GM19438 (cell line): ENCODE data around the gene EIF3A.
A peak's percentile ranks its signal among the peaks of the same experiment; 100 is the strongest.

Experiments used
- ATAC-seq: cut with Tn5 transposase; IDR thresholded peaks from one replicate; pipeline ENCODE4 v1.9.1; 2021; ENCODE audit warnings: low read depth; ENCODE audit not compliant: unreplicated experiment

EIF3A gene

DNA sequence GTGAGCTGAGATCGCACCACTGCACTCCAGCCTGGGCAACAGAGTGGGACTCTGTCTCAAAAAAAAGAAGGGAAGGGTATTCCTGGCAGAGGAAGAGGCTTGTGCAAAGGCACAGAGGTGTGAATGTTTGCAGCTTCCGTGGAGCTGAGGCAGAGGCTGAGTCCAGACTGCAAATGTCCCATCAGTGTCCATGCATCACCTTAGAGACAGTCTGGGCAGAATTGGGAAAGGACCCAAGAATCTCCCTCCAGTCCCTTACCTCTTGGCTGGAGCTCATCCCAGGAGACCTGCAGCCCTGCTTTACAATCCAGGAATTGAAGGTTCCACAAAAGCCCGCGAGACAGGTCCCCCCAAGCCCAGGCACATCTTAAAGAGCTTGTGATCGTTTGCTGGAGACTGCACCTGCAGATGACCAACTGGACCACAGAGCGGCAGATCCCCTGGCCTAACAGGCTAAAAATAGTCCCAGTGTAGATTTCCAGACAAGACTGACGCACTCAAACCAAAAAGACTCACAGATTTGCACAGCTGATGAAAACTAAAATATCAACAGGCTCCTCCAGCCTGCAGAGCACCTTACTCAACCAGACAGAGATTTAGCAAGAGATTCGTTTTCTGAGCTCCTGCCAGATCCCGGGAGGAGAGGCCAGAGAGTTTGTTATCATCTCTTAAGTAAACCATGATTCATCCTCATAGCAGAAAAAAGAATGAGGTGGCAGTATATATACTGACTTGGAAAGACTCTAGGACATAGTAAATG, 74.0 kb downstream of the EIF3A start:
- ATAC-seq, result no peak

DNA sequence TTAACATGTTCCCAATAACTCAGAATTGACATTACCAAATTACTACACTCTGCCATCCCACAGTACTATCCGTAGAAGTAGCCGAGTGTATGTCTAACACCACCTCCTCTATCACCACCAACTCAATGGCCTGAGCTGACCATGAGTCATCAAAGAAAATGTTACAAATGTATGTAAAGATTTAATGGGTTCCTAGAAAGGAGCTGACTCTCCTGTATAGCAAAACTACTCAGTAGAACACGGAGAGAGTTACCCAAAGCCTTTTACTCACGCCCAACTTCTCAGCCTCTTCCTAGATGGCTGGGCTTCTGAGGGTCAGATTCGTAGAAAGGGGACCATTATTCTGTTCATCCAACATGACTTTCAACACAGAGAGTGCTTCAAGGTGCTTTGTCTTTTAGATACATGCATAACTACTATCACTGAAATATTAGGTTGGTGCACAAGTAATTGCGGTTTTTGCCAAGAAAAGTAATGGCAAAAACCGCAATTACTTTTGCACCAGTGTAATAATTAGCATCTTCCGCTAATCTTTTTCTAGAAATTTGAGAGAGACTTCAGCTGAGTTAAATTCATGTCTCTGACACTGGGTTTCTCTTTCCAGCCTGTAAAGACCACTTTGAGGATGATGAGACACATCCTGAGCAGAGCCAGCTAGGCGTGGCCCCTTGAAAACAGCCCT, 75.1 kb downstream of the EIF3A start:
- no peak for ATAC-seq

DNA sequence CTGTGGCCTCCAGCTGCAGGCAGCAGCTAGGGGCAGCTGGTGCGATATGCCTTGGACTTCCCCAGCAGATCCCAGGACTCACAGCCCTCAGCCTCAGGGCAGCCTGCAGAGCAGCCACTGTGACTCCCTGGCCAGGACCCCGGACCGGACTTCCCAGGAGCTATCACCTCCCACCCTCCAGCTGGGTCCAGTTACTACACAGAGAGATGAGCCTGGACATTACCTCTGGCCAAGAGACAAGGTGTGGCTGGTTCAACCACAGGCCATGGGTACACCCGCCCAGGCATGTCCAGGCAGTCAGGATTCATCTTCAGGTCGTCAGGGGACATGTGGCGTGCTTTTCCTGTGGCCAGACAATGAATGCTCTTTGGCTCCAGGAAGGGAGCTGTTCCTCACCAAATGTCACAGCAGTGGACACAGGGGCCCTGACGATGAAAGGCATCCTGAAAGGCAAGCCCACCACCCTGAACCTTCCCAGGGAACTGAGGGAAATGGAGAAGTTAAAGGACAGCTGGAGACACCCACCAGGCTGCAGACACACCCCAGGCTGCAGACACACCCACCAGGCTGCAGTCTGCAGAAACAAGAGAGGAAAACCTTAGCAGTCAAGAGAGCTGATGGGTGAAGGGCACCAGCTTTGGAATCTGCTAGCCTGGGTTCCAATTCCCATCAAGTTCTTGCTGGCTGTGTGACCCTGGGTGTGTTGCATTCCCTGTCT, 76.9 kb downstream of the EIF3A start:
- ATAC-seq, result no peak

DNA sequence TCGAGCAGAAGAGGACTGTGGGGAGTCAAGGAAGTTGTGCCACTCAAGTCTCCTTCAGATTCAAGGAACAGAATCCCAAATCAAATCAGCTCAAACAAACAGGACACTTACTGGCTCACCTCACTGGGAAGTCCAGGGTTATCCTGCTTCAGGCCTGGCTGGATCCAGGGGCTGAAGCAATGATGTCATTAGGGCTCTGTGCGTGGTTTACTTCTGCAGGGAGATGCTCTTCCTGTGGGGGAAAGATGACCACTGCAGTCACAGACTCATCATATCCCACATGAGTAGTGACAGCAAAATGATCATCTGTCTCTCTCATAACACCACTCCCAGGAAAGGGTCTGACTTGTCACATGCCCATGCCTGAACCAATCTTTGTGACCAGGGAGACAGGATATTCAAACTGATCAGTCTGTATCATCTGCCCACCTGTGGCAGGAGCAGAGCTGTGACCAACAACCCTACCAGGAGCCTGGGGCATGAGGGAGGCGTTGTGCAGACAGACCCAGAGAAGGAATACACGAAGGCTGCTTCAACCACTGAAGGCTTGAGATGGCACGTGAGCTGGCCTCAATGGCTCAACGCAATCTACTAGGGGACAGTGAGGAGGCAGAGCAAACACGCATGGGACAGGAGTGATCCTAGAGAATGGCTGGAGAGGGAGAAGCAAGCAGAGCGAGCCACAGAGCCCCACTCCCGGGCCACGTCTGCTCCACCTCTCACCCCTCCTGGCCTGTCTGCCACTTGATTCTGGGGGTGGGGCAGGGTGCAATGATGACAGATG, 78.7 kb downstream of the EIF3A start:
- ATAC-seq, result no peak

DNA sequence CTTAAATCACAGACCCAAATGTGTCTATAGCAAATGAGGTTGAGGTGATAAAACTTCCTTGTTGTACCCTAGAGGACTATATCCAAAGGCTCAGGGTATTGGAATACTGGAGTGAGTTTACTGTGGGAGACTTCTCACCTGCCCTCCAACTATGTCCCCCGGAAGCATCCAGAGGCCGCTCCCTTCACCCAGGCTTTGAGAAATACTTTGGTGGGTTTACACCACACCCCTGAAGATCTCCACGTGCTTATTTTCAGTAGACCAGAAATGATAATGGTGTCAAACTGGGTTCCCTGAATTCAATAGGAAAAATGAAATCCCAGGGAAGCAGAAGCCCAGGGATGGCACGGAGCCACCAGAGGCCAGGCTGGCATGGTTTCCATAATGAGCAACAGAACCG, 82.4 kb downstream of the EIF3A start:
- no peak for ATAC-seq

DNA sequence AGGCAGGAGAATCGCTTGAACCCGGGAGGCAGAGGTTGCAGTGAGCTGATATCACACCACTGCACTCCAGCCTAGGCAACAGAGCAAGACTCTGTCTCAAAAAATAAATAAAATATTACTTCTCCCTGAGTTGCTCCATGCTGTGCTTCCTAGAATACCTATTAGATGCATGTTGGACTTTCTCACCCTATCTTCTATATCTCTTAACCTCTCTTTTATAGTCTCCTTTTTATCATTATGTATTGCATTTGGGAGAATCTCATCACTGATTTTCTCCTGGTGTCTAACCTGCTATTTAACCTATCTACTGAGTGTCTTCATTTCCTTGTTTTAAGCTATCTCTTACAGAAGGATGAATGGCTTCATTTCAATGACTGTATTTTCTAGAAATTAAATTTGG, 83.2 kb downstream of the EIF3A start:
- ATAC-seq, result no peak

DNA sequence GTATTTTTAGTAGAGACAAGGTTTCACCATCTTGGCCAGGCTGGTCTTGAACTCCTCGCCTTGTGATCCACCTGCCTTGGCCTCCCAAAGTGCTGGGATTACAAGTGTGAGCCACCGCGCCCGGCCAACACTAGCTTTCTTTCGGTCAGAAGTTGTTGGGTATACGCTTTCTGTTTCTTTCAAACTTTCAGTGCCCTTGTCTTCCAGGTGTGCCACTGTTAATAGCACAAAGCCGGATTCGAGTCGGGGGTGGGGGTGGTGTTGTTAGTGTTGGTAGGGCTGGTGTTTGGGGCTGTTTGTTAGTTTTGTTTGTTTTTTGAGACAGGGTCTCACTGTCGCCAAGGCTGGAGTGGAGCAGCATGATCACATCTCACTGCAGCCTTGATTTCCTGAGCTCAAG, 84.9 kb downstream of the EIF3A start:
- ATAC-seq, result no peak

DNA sequence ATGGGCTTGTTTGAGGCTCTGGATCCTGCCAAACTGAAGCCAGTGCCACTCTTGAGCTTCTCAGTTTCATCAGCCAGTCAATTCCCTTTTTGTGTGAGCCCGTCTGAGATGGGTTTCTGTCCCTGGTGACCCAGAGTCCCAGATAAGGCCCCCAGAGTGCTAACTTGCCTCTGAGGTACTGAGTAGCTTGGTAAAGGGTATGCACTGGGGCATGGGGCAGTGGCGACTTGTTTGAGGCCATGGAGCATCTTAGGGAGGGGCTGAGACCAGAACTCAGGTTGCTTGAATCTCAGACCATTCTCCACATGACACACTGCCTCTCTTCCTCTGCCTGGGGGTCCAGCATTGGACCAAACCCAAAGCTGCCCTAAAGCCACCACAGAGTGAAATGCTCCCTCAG, 86.3 kb downstream of the EIF3A start:
- ATAC-seq, result no peak

DNA sequence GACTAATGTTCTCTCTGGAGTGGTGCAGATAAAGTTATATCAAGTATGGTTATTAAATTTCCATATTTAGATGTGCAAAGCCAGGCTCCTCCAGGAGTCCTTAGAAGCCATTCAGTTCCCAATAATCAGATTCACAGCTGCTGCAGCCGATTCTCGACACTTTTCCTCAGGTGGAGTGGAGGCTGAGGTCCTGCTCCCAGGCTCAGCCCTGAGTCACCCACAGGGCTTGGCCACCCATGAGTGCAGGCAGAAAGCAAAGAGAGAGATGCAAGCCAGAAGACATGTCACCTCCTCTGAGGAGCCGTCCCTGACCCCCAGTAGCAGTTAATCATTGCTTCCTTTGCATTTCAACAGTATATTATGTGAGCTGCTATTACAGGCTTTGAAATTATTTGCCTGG, 87.4 kb downstream of the EIF3A start:
- ATAC-seq, result no peak

DNA sequence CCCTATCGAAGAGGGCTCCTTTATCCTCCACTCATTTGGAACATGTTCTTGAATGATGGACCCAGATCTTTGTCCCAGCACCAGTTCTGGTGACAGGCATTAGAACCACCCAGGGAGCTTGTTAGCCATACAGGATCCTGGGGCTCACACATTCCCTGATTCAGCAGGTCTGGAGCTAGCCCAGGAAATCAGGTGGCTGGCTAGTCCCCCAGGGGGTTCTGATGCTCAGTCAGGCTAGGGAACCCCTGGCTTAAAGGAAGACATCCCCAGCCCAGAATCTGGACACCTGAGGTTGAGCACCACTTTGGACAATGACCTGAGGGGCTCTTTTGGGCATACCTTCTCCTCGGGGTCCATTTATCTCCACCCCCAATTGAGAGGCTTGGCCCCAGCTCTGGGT, 88.1 kb downstream of the EIF3A start:
- no peak for ATAC-seq

DNA sequence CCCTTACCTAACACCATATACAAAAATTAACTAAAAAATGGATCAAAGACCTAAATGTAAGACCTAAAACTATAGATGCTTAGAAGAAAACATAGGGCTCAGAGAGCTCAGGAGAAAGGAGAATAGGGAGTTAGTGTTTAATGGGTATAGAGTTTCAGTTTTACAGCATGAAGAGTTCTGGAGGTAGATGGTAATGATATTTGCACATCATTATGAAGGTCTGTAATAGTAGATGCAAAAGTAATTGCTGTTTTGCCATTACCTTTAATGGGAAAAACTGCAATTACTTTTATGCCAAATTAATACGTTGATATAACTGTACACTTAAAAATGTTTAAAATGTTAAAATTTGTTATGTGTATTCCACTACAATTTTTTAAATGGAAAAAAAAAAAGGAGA, 90.3 kb downstream of the EIF3A start:
- no peak for ATAC-seq

DNA sequence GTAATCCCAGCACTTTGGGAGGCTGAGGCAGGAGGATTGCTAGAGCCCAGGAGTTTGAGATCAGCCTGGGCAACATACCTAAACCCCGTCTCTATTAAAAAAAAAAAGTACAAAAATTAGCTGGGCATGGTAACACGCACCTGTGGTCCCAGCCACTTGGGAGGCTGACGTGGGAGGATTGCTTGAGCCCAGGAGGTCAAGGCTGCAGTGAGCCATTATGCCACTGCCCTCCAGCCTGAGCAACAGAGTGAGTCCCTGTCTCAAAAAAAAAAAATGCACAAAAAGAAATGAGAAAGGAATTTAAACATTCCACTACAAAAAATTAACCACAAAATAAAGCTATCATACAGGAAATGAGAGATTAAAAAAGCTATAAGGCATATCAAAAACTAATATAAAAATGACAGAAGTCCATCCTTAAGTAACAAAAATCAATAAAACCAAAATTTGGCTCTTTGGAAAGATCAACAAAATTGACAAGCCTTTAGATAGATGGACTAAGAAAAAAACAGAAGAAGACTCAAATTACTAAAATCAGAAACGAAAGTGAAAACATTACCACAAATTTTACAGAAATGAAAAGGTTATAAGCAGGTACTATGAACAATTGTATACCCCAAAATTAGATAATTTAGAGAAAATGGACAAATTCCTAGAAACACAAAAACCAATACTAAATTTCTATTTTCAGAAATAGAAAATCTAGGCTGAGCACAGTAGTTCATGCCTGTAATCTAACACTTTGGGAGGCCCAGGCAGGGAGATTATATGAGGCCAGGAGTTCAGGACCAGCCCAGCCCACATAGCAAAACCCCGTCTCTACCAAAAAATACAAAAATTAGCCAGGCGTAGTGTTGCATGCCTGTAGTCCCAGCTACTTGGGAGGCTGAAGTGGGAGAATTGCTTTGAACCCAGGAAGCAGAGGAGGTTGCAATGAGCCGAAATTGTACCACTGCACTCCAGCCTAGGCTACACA, 93.5 kb downstream of the EIF3A start:
- peak; percentile 72 for ATAC-seq

DNA sequence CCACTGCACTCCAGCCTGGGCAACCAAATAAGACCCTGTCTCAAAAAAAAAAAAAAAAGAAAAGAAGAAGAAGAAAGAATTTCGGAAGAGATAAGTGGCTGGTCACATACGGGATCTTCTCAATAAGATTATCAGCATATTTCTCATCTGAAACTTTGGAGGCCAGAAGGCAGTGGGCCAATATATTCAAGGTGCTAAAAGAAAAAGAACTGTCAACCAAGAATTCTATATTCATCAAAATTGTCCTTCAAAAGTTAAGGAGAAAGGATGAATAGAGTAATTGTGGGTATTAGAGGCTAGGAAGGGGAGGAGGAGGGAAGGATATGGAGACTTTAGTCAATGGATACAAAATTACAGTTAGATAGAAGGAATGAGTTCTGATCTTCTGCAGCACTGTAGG, 95.0 kb downstream of the EIF3A start:
- ATAC-seq, result no peak
